Measurements from ENCODE around the gene BOK. TPM values are rescaled to one million over a fixed set of nuclear protein-coding genes. Genes with fewer than 3 reads are reported as not detected.

Gene BOK
- total and polyA plus RNA-seq, 2 of the 4 experiments (the other 2 are of a cell fraction) = 13.3 to 34.4 TPM

- in situ Hi-C loops (cut with MboI; ENCODE audit: low sequenced_read_pairs) (no loop called here), dilution Hi-C loops (cut with HindIII; ENCODE audit: low sequenced_read_pairs, unreplicated experiment) (no loop called here), intact Hi-C loops (cut with micrococcal nuclease) (no loop called here)
- Histone ChIP-seq H3K4me2 (ENCODE audit: low read depth, low read length) (no peak overlapping the region), H3K14ac (replicated peaks; ENCODE audit: low read depth, low read length) (no peak overlapping the region), H2BK15ac (ENCODE audit: low read depth, low read length) (no peak overlapping the region), H4K8ac (ENCODE audit: low read depth in 2 of 2, low read length in 2 of 2) (no peak overlapping the region), H3K18ac (ENCODE audit: low read depth, low read length) (no peak overlapping the region), H2AK9ac (replicated peaks; ENCODE audit: low read depth, low read length, poor library complexity) (no peak overlapping the region), H3K9me3 (ENCODE audit: control insufficient read depth, insufficient read depth, low read length) (no peaks in the 10 kb centered on the region), H3K9ac (ENCODE audit: low read depth, low read length) (no peak overlapping the region), H4K20me1 (ENCODE audit: insufficient read depth, low read length) (peaks cover 19% of the 10 kb centered on the region), H3K27me3 (ENCODE audit: control insufficient read depth, insufficient read depth, low read length) (no peaks in the 10 kb centered on the region), H4K91ac (ENCODE audit: insufficient read depth, low read depth, low read length) (no peak overlapping the region), H2AK5ac (ENCODE audit: low read depth, low read length) (no peak overlapping the region), H2BK120ac (ENCODE audit: low read depth, low read length) (no peak overlapping the region), H2BK5ac (ENCODE audit: low read depth, low read length, poor library complexity, severe bottlenecking) (no peak overlapping the region), H3K27ac (ENCODE audit: insufficient read depth, low read length) (no peak overlapping the region), H3K56ac (ENCODE audit: extremely low read depth, insufficient read depth, low read length) (no peak overlapping the region), H3K36me3 (ENCODE audit: control insufficient read depth, insufficient read depth, low read length) (peaks cover 23% of the 10 kb centered on the region), H3K4me1 (ENCODE audit: control insufficient read depth, insufficient read depth, low read length) (peaks cover 5% of the 10 kb centered on the region; the same call in 1 of the 2 replicates), H4K5ac (ENCODE audit: low read depth, low read length) (no peak overlapping the region), H3K4ac (ENCODE audit: low read depth, low read length) (no peak overlapping the region), H3K9me1 (ENCODE audit: insufficient read depth, low read length) (no peaks in the 10 kb centered on the region; the same call in 1 of the 2 replicates), H3K23ac (ENCODE audit: low read depth, low read length) (no peak overlapping the region), H2AFZ (replicated peaks; ENCODE audit: low read length, poor library complexity) (no peak overlapping the region), H3K4me3 (ENCODE audit: insufficient read depth, low read depth, low read length) (no peak overlapping the region), H2BK20ac (ENCODE audit: low read depth, low read length) (no peak overlapping the region), H3K79me1 (ENCODE audit: low read depth in 1 of 2, low read length in 2 of 2) (no peaks in the 10 kb centered on the region; a peak in 1 of 4 replicates)
- ChIA-PET POLR2A (ENCODE audit: unreplicated experiment) (no interaction called here), CTCF (no interaction called here)
- 72% methylated on average over 2 of the region's 7 CpGs; no CpG with 5 or more reads in 1 of the 2 experiments for WGBS, 2 experiments (ENCODE audit: extremely low coverage in 2 of 2, insufficient read length in 1 of 2)
- DNase-seq = no peak
- no peak; the same call in none of the 2 replicates for ATAC-seq (ENCODE audit: low read depth)
- TF ChIP-seq RCOR1 (IDR thresholded peaks at IDR 0.05; ENCODE audit: insufficient replicate concordance, low read length) (no peak), MAFK (IDR thresholded peaks at IDR 0.05; ENCODE audit: low read depth, low read length) (no peak), NFE2L2 (IDR thresholded peaks at IDR 0.05; ENCODE audit: low read depth, low read length) (no peak), SMC3 (IDR thresholded peaks at IDR 0.05; ENCODE audit: low read depth, low read length) (no peak), CEBPB (IDR thresholded peaks at IDR 0.05; ENCODE audit: low read depth, low read length) (no peak), RFX5 (IDR thresholded peaks at IDR 0.05; ENCODE audit: low read depth, low read length) (no peak), MAZ (IDR thresholded peaks at IDR 0.05; ENCODE audit: borderline replicate concordance, low read depth, low read length) (no peak), MXI1 (IDR thresholded peaks at IDR 0.05; ENCODE audit: borderline replicate concordance, low read depth, low read length) (no peak), RAD21 (IDR thresholded peaks at IDR 0.05; ENCODE audit: low read length) (no peak), POLR2A (IDR thresholded peaks at IDR 0.05; ENCODE audit: low read depth, low read length) (no peak), BHLHE40 (IDR thresholded peaks at IDR 0.05; ENCODE audit: low read depth, low read length) (no peak), FOS (IDR thresholded peaks at IDR 0.05; ENCODE audit: low read depth, low read length) (no peak), ELK1 (IDR thresholded peaks at IDR 0.05; ENCODE audit: borderline replicate concordance, low read depth, low read length) (no peak)
- no TSS peak for BruUV-seq (replicated peaks)
Observed at GRCh38 chr2:241574911-241575623, 16.5 kb downstream of the BOK start.
